Tibial artery (tissue), 4 donors: Measurements from ENCODE around the gene CADPS2.

Experiments used
- DNase-seq, 2 donors: peaks; one replicate each; pipeline ENCODE4 v3.0.0-alpha.2; 2019
- H3K27ac ChIP-seq, 2 donors: fragments of 200-600 bp; sonication (generic) in 1 of 2; 1 replicate in 1 of 2; 2 replicates in 1 of 2; pipeline ENCODE4 v1.5.1; 2018 to 2019; ENCODE audit warnings: mild to moderate bottlenecking in 1 of 2
- H3K27me3 ChIP-seq, 2 donors: fragments of 200-600 bp; sonication (generic) in 1 of 2; one replicate each; pipeline versions ENCODE4 v1.5.1 to v1.6.0; 2016 to 2019
- H3K36me3 ChIP-seq, 3 donors: fragments of 200-600 bp; sonication (generic) in 2 of 3; one replicate each; pipeline ENCODE4 v1.5.1; 2016 to 2019; ENCODE audit warnings: mild to moderate bottlenecking in 2 of 3
- H3K4me1 ChIP-seq, 4 donors: fragments of 200-600 bp; sonication (generic) in 2 of 4; 1 replicate in 3 of 4; 2 replicates in 1 of 4; pipeline ENCODE4 v1.5.1; 2016 to 2019
- H3K4me3 ChIP-seq, 2 donors: fragments of 200-600 bp; sonication (generic) in 1 of 2; 1 replicate in 1 of 2; 2 replicates in 1 of 2; pipeline ENCODE4 v1.5.1; 2018 to 2019; ENCODE audit warnings: mild to moderate bottlenecking in 2 of 2
- H3K9me3 ChIP-seq, 3 donors: fragments of 200-600 bp; sonication (generic) in 1 of 3; one replicate each; pipeline ENCODE4 v1.5.1; 2016 to 2019
- intact Hi-C: fragments of 100-400 bp; cut with DNase I; formaldehyde crosslinking; loops from one replicate; pipeline ENCODE4 v1.15.0; 2023; ENCODE audit warnings: low total_unique reads
- TF ChIP-seq, protein P1 (sequence below), 2 experiments: fragments of 200-600 bp in 1 of 2; fragments of 450-650 bp in 1 of 2; IDR thresholded peaks; one replicate each; pipeline ENCODE4 v1.5.1; 2017 to 2019; ENCODE audit warnings: antibody characterized with exemption in 2 of 2, mild to moderate bottlenecking in 1 of 2, moderate library complexity in 1 of 2

Gene CADPS2

DNA sequence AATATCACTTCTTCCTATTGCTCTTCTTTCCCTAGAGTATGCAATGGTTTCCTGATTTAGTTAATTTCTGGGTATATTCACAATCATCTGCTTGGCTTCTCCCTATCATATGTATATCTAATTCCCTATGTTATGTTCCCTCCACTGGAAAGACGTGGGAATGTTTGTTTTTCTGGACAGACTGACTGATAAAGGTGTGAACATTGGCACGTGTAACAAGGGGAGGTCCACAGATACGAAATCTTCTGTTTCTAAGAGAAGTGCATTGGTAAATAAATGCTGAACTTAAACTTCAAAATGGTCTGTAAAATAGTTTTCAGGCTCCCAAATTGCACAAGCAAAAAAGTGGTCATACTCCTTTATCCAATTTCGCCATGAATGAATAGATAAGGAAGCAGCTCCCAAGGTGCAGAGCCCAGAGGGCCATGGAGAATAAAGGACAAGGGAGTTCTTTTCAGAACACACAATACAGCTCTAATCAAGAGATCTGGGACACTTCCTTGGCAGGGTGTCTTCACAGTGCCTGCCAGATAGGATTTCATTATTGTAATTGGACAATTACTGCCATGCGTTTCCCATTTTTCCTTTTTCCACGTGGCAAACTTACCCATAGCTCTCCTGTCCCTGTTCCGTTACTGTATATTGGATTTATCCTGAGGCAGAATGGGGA, 329.3 kb downstream of the CADPS2 start:
- no peak overlapping the region for H3K4me3 ChIP-seq
- no peaks in the 10 kb centered on the region for H3K9me3 ChIP-seq
- no peaks in the 10 kb centered on the region for H3K4me1 ChIP-seq
- H3K27me3 ChIP-seq = no peaks in the 10 kb centered on the region
- intact Hi-C loops = no loop called here
- no peak for DNase-seq
- peaks cover 0 to 3% (median 0%) of the 10 kb centered on the region in 3 donors for H3K36me3 ChIP-seq
- H3K27ac ChIP-seq = no peak overlapping the region
- TF ChIP-seq, protein P1, sequence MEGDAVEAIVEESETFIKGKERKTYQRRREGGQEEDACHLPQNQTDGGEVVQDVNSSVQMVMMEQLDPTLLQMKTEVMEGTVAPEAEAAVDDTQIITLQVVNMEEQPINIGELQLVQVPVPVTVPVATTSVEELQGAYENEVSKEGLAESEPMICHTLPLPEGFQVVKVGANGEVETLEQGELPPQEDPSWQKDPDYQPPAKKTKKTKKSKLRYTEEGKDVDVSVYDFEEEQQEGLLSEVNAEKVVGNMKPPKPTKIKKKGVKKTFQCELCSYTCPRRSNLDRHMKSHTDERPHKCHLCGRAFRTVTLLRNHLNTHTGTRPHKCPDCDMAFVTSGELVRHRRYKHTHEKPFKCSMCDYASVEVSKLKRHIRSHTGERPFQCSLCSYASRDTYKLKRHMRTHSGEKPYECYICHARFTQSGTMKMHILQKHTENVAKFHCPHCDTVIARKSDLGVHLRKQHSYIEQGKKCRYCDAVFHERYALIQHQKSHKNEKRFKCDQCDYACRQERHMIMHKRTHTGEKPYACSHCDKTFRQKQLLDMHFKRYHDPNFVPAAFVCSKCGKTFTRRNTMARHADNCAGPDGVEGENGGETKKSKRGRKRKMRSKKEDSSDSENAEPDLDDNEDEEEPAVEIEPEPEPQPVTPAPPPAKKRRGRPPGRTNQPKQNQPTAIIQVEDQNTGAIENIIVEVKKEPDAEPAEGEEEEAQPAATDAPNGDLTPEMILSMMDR (IDR thresholded peaks at IDR 0.05) = no peak

DNA sequence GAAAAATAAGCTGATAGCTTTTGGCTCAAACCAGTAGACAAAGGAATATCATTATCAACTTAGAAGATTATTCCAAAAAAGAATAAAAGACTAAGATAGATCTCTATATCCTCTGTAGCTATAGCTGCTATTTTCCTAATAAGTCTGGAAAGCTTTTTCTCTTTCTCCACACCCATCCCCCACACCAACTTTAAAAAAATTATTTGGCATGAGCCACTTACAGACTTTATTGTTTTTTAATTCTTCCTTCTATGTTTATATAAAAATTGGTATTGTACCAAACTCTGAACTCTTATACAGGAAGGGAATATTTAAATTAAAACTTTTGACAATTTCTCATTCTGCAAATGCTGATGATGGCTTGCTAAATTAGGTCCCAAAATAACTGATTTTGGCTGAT, 330.0 kb downstream of the CADPS2 start:
- Histone ChIP-seq H3K9me3 (no peaks in the 10 kb centered on the region), H3K4me3 (no peak overlapping the region), H3K27me3 (no peaks in the 10 kb centered on the region), H3K36me3 (peaks cover 0 to 3% (median 0%) of the 10 kb centered on the region in 3 donors), H3K4me1 (no peaks in the 10 kb centered on the region), H3K27ac (no peak overlapping the region)
- no peak for DNase-seq
- TF ChIP-seq, protein P1 (IDR thresholded peaks at IDR 0.05) = no peak
- intact Hi-C loops = no loop called here

DNA sequence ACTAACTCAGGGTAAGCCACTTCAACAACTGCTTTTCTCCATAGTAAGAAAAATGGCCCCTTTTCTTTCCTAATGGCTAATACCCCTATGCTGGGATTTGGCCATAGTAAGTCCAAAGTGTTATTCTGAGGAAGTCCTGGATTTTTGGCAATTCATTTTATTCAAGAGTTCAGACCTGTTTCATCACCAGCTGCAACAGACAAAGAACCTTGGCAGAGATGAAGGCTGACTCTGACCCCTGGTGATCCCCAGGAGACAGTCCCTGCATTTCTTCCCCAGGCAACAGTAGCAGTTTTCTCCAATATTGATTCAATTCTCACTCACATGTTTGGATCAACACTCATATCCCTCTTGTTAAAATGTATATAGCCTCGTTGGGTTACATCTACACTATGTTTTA, 332.5 kb downstream of the CADPS2 start:
- Histone ChIP-seq H3K36me3 (peaks cover 0 to 3% (median 0%) of the 10 kb centered on the region in 3 donors), H3K27ac (no peak overlapping the region), H3K27me3 (no peaks in the 10 kb centered on the region), H3K9me3 (no peaks in the 10 kb centered on the region), H3K4me3 (no peak overlapping the region), H3K4me1 (no peaks in the 10 kb centered on the region)
- DNase-seq = no peak
- TF ChIP-seq, protein P1 (IDR thresholded peaks at IDR 0.05) = no peak
- intact Hi-C loops = no loop called here

DNA sequence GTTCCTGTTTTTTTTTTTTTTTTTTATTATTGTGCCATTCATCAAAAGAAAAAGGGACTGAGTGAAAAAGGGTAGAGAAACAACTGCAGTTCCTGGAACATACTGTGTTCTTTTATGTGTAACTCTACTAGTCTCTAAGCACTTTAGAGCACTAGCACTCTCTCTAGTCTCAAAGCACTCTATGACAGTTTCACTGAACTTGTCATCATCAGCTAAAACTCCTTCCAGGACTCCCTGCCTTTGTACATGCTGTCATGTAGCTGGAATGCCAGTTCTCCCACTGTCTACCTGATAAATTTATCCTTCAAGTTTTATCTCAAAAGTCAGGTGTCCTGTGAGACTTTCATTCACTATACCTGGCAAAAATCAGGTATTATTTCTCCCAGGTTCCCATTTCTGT, 333.5 kb downstream of the CADPS2 start:
- peaks cover 0 to 3% (median 0%) of the 10 kb centered on the region in 3 donors for H3K36me3 ChIP-seq
- TF ChIP-seq, protein P1 (IDR thresholded peaks at IDR 0.05) = no peak
- no peaks in the 10 kb centered on the region for H3K27me3 ChIP-seq
- intact Hi-C loops = no loop called here
- no peaks in the 10 kb centered on the region for H3K9me3 ChIP-seq
- H3K4me1 ChIP-seq = no peaks in the 10 kb centered on the region
- H3K4me3 ChIP-seq = no peak overlapping the region
- H3K27ac ChIP-seq = no peak overlapping the region
- no peak for DNase-seq

DNA sequence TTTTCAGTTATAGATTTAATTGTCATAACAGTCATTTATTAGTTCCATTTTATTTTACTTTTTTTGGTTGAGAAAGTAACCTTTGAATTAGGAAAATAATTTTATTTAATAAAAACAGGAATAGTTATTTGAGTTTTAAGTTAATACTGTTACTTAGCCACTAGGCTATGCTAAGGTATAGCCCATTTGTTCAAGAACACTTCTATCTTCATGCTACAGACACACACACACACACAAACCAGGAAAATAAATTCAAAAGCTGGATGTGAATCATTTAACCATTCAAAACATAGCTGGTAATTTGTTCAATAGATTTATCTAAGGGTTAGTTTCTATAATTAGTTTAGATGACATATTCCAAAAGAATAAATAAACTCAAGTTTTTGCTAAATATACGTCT, 335.7 kb downstream of the CADPS2 start:
- Histone ChIP-seq H3K9me3 (no peaks in the 10 kb centered on the region), H3K27me3 (no peaks in the 10 kb centered on the region), H3K36me3 (peaks cover 0 to 3% (median 0%) of the 10 kb centered on the region in 3 donors), H3K4me1 (no peaks in the 10 kb centered on the region), H3K4me3 (no peak overlapping the region), H3K27ac (no peak overlapping the region)
- intact Hi-C loops = no loop called here
- no peak for DNase-seq
- TF ChIP-seq, protein P1 (IDR thresholded peaks at IDR 0.05) = no peak
